IPS DF 6.9 (cell line): Measurements from ENCODE around the gene MYO7A.

Experiments
- DNase-seq: peaks from one replicate; pipeline ENCODE4 v3.0.0-alpha.2; 2013; ENCODE audit warnings: low read depth, low spot score
- H3K27ac ChIP-seq: one replicate; pipeline ENCODE4 v1.5.1; 2013; ENCODE audit warnings: low read length, control low read depth
- H3K27me3 ChIP-seq: 2 replicates; pipeline ENCODE4 v1.6.1; 2013; ENCODE audit warnings: mild to moderate bottlenecking, low read length; ENCODE audit not compliant: control insufficient read depth, insufficient read depth
- H3K36me3 ChIP-seq: 2 replicates; pipeline ENCODE4 v1.6.1; 2013; ENCODE audit warnings: low read length; ENCODE audit not compliant: control insufficient read depth, insufficient read depth
- H3K4me1 ChIP-seq: 2 replicates; pipeline ENCODE4 v1.6.1; 2013; ENCODE audit warnings: low read length; ENCODE audit not compliant: control insufficient read depth, insufficient read depth
- H3K4me3 ChIP-seq: 2 replicates; pipeline ENCODE4 v1.5.1; 2013; ENCODE audit warnings: mild to moderate bottlenecking, low read length
- H3K9me3 ChIP-seq: 2 replicates; pipeline ENCODE4 v1.6.1; 2013; ENCODE audit warnings: low read length, inconsistent platforms; ENCODE audit not compliant: control insufficient read depth, insufficient read depth
- WGBS: extraction: QIAGEN DNeasy Blood & Tissue Kit; methylation state at CpG from one replicate; pipeline ENCODE4 v1.1.7; 2013; ENCODE audit warnings: mixed read lengths, missing lambda C conversion rate; ENCODE audit not compliant: insufficient read length, insufficient coverage; 5-methylcytosine and 5-hydroxymethylcytosine counted together

The MYO7A gene

DNA sequence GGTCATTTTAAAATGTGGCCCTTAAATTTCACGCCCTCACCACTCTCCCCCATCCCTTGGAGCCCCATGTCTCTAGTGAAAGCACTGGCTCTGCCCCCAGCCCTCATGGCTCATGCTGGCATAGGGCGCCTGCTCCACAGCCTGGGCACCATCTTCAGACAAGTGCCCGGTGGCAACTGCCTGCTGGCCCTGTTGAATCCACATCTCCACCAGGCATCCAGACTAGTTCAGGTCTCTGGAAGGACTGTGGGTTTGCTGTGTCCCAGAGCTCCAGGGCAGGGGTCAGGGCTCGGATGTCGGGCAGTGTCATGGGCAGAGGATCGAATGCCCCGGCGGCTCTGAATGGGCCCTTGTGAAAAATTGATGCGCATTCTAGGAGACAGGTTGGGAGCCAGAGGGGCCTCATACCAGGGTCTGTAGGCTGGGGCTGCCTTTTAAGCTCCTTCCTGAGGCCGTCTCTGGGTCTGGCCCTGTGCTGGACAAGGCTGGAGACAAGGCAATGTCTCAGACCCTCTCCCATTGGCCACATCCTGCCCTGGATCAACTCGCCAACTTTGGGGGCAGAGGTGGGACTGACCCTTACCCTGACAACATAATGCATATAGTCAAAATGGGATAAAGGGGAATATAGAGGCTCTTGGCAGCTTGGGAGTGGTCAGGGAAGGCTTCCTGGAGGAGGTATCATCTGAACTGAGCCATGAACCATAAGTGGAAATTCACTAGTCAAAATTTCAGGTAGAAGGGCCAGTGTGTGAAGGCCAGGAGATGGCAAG is 1.2 kb downstream of the MYO7A start:
- no peaks in the 10 kb centered on the region for H3K9me3 ChIP-seq
- H3K4me3 ChIP-seq, result no peak overlapping the region
- no peak overlapping the region for H3K27ac ChIP-seq
- no peaks in the 10 kb centered on the region for H3K27me3 ChIP-seq
- DNase-seq, result no peak
- no peaks in the 10 kb centered on the region for H3K36me3 ChIP-seq
- H3K4me1 ChIP-seq, result peaks cover 3% of the 10 kb centered on the region
- WGBS, result no CpG with 5 or more reads among the region's 11 CpGs

DNA sequence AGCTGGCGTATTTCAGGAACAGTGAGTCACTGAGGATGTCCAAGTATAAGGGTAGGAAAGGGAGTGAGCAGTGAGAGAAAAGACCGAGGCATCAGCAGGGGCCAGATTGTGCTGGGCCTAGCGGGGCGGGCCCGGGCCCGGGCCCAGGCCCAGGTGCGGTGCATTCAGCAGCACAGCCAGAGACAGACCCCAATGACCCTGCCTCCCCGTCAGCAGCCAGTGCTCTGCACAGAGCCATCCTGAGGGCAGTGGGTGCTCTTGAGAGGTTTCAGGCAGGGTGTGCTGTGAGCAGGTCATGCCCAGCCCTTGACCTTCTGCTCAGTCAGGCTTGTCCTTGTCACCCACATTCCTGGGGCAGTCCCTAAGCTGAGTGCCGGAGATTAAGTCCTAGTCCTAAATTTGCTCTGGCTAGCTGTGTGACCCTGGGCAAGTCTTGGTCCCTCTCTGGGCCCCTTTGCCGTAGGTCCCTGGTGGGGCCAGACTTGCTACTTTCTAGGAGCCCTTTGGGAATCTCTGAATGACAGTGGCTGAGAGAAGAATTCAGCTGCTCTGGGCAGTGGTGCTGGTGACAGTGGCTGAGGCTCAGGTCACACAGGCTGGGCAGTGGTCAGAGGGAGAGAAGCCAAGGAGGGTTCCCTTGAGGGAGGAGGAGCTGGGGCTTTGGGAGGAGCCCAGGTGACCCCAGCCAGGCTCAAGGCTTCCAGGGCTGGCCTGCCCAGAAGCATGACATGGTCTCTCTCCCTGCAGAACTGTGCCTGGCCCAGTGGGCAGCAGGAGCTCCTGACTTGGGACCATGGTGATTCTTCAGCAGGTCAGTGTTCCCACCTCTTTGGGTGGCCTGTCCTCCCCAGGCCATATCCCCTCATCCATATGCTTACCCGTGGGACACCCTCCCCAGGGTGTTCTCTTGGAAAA is 2.1 kb downstream of the MYO7A start:
- peaks cover 3% of the 10 kb centered on the region for H3K4me1 ChIP-seq
- H3K4me3 ChIP-seq, result no peak overlapping the region
- no peaks in the 10 kb centered on the region for H3K36me3 ChIP-seq
- H3K9me3 ChIP-seq, result no peaks in the 10 kb centered on the region
- H3K27me3 ChIP-seq, result no peaks in the 10 kb centered on the region
- no peak for DNase-seq
- no CpG with 5 or more reads among the region's 11 CpGs for WGBS
- no peak overlapping the region for H3K27ac ChIP-seq

DNA sequence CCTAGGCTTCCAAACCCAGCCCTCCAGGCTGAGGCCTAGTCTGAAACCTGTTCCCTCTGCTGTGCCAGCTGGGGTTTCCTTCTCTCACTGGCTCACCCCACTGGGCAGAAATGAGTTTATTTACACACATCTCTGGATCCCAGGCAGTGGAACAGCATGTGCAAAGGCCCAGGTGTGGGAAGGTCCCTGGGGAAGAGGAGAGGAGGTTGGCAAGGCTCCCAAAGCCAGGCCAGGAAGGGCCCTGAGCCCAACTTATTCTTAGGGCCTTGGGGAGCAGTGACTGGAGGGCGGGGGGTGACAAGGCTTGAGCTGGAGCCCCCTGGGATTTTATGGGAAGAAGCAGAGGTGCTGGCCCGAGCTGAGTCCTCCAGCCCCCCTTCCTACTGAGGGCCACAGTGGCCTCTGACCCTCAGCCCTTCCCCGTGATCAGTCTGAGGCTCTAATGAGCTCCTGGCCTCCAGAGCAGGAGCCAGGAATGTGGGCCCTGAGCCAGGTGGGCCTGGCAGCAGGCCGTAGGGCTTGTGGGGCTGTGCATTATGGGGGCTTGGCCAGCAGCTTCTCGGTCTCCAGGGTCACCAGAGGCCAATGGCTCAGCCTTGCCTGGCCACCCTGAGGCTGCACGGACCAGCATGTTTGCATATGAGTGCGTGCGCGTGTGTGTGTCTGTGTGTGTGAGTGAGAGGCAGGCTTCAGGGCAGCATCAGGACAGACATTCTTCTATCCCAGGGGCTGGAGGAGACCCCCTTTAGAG is 2.9 kb downstream of the MYO7A start:
- Histone ChIP-seq H3K27me3 (no peaks in the 10 kb centered on the region), H3K36me3 (no peaks in the 10 kb centered on the region), H3K4me1 (peaks cover 3% of the 10 kb centered on the region), H3K9me3 (no peaks in the 10 kb centered on the region), H3K27ac (no peak overlapping the region), H3K4me3 (no peak overlapping the region)
- WGBS, result no CpG with 5 or more reads among the region's 9 CpGs
- DNase-seq, result no peak

DNA sequence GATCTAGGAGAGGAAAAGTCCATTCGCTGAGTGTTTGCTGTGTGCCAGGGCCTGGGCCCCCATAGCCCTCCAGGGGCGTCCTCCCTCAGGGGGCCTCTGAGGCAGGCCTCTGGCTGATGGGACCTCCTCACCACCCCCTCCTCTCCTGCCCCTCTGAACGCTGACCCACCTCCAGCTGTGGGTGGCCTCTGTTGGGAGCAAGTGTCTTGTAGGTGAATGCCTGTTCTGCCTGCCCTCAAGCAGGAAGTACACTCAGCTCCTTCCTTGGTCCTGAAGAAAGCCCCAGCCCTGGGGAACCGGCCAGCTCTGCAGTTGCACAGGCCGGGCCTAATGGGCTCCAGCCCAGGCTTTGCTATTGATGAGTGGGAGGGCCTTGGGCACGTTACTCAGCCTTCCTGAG is 3.5 kb downstream of the MYO7A start:
- H3K36me3 ChIP-seq, result no peaks in the 10 kb centered on the region
- WGBS, result no CpG with 5 or more reads among the region's 6 CpGs
- H3K27me3 ChIP-seq, result no peaks in the 10 kb centered on the region
- no peak for DNase-seq
- no peaks in the 10 kb centered on the region for H3K9me3 ChIP-seq
- peaks cover 3% of the 10 kb centered on the region for H3K4me1 ChIP-seq
- no peak overlapping the region for H3K4me3 ChIP-seq
- no peak overlapping the region for H3K27ac ChIP-seq

DNA sequence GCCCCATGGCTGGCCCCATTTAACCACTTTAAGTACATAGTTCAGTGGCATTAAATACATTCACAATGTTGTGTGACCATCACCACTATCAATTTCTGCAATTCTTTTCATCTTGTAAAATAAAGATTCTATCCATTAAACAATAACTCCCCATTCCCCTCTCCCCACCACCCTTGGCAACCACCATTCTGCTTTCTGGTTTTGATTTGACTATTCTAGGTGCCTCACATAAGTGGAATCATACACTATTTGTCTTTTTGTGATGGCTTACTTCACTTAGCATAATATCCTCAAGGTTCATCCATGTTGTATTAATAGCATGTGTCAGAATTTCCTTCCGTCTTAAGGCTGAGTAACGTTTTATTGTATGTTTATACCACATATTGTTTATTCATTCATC is 7.0 kb downstream of the MYO7A start:
- Histone ChIP-seq H3K9me3 (no peaks in the 10 kb centered on the region), H3K4me3 (no peak overlapping the region), H3K4me1 (no peaks in the 10 kb centered on the region), H3K27me3 (no peaks in the 10 kb centered on the region), H3K27ac (no peak overlapping the region), H3K36me3 (no peaks in the 10 kb centered on the region)
- DNase-seq, result no peak
- no CpG with 5 or more reads among the region's 2 CpGs for WGBS

DNA sequence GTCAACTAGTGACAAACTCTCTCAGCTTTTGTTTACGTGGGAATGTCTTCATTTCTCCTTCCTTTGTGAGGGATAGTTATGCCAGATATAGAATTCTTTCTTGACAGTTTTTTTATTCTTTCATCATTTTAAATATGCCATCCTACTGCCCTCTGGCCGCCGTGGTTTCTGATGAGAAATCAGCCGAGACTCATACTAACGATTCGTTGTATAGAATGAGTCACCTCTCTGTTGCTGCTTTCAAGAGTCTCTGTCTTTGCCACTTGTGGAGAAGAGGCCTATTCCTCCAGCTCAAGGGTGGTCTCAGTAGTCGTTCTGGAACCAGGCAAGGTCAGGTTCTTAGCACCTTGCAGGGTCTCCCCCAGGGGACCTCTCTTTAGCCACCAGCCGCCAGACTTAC is 8.0 kb downstream of the MYO7A start:
- Histone ChIP-seq H3K4me3 (no peak overlapping the region), H3K4me1 (peaks cover 2% of the 10 kb centered on the region; the same call in 1 of the 2 replicates), H3K27ac (no peak overlapping the region), H3K27me3 (no peaks in the 10 kb centered on the region), H3K9me3 (no peaks in the 10 kb centered on the region), H3K36me3 (no peaks in the 10 kb centered on the region)
- DNase-seq, result no peak
- WGBS, result no CpG with 5 or more reads among the region's 8 CpGs

DNA sequence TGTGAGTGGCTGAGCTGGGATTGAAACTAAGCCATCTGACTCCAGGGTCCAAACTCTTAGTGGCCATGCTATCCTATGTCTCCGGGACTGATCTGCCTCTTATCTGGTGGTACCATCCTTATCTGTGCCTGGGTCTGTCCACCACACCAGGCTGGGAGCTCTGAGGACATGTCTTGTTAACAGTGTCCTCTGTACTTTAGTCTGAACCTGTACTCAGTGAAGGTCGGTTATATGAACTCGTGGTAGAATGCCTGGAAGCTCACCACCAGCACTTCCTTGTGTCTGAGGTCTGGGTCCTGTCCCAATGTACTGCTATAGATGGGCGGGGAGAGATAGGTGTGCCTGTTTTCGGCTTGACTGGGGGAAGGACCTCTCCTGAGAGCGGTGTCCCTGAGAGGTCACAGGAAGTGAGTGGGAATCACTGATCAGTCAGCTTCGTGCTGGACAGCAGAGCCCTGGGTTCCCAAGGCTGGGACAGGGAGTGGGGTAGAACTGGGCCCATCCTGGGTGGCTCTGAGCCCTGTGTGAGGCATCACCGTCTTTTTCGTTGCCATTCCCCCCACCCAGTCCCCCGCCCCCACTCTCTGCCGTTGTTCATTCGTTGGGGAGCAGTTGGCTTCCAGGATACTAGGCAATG is 8.9 kb downstream of the MYO7A start:
- H3K36me3 ChIP-seq, result no peaks in the 10 kb centered on the region
- H3K9me3 ChIP-seq, result no peaks in the 10 kb centered on the region
- H3K27me3 ChIP-seq, result no peaks in the 10 kb centered on the region
- WGBS, result no CpG with 5 or more reads among the region's 12 CpGs
- H3K4me1 ChIP-seq, result peaks cover 2% of the 10 kb centered on the region; the same call in 1 of the 2 replicates
- H3K4me3 ChIP-seq, result no peak overlapping the region
- no peak overlapping the region for H3K27ac ChIP-seq
- DNase-seq, result no peak

DNA sequence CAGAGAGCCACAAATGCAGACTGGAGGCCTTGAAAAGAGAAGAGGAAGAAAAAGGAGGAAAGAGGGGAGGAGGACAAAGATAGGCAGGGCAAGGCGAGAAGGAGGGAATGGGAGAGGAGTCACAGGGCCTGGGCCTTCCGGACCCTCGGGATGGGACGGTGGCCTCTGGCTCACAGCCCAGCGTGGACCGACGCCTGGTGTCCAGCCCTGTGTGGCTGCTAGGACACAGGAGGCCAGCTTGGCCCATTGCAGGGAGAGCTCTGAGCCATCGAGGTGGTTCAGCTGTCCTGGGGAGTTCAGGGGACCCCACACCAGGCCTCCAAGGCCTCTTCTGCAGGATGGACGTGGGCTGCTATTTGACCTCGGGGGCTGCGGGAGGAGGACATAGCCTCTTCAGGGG is 9.4 kb downstream of the MYO7A start:
- no peaks in the 10 kb centered on the region for H3K36me3 ChIP-seq
- H3K27me3 ChIP-seq, result no peaks in the 10 kb centered on the region
- DNase-seq, result no peak
- no peak overlapping the region for H3K4me3 ChIP-seq
- peaks cover 2% of the 10 kb centered on the region; the same call in 1 of the 2 replicates for H3K4me1 ChIP-seq
- H3K9me3 ChIP-seq, result no peaks in the 10 kb centered on the region
- no peak overlapping the region for H3K27ac ChIP-seq
- no CpG with 5 or more reads among the region's 11 CpGs for WGBS

DNA sequence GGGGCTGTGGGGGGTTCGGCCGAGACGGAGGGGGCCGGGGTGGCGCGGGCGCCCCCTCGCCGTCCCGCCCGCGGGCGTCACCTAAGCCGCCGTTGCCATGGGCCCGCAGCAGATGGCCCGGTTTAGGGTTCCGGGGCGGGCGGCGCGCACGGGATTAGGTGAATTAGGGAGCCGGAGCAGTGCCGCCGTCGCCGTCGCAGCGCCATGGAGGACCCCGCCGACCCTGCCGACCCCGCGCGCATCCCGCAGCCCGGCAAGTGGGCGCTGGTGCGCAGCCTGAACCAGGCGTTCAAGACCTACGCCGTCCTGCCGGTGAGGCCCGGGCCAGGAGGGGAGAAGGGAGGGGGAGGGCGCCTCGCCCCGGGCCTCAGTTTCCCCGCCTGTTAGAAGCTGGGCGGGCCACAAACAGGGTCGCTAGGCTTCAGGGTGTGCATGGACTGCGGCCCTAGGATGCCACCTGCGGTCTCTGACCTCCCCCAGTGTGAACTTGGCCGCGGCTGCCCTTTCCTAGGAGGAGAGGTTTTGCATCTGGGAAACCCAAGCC is 10.1 kb downstream of the MYO7A start:
- no CpG with 5 or more reads among the region's 55 CpGs for WGBS

More for the DNA sequence above, 10.1 kb downstream of the MYO7A start:
- H3K4me1 ChIP-seq, result peaks cover 2% of the 10 kb centered on the region; the same call in 1 of the 2 replicates
- H3K9me3 ChIP-seq, result no peaks in the 10 kb centered on the region
- H3K27ac ChIP-seq, result no peak overlapping the region
- H3K27me3 ChIP-seq, result no peaks in the 10 kb centered on the region
- no peaks in the 10 kb centered on the region for H3K36me3 ChIP-seq
- no peak for DNase-seq
- H3K4me3 ChIP-seq, result no peak overlapping the region
